Erythroblast (primary cell): ENCODE measurements around the gene SENP1.

Experiments
- GATA1 ChIP-seq: IDR thresholded peaks from 2 replicates; pipeline ENCODE4 v1.6.1; 2011; ENCODE audit warnings: low read depth, mild to moderate bottlenecking, control low read depth, low read length, moderate library complexity
- POLR2A ChIP-seq: IDR thresholded peaks from 2 replicates; pipeline ENCODE4 v1.6.1; 2011; ENCODE audit warnings: mild to moderate bottlenecking, low read length

DNA sequence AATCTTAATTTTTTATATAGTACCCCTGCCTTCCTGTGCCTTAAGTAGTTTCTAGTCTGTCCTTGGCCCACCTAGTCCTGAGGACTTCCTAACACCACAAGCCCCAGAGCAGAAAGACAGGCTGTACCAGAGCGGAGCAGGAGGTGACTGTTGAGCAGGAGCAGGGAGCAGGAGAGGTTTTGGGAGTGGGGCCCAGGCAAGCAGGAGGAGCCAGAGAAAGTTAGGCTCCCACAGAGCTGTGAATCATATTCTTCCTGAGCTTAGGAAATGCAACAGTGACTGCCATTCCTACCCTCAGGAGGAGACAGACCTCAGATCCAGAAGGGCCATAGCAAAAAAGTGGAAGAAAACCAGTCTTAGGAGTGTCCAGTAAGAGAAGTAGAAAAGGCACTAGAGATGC is 73.3 kb downstream of the SENP1 start:
- TF ChIP-seq POLR2A (no peak), GATA1 (no peak)
